ENCODE measurements around the gene HOXC10. TPM values are rescaled to one million over a fixed set of nuclear protein-coding genes. Genes with fewer than 3 reads are reported as not detected.
A peak's percentile ranks its signal among the peaks of the same experiment; 100 is the strongest.

Gene HOXC10
- total and polyA plus RNA-seq, 2 donors (not counting 3 experiments of a cell fraction or from before 2014, with no cell fraction given) = 0.18 TPM; not detected in 1

- peaks cover 79% of the 10 kb centered on the region in 2 experiments for H3K27me3 ChIP-seq (ENCODE audit: control insufficient read depth in 2 of 2, insufficient read depth in 2 of 2, low read length in 2 of 2)
- H3K27ac ChIP-seq (ENCODE audit: insufficient read depth, low read depth, low read length) = no peak overlapping the region
- no peaks in the 10 kb centered on the region for H3K36me3 ChIP-seq (ENCODE audit: control insufficient read depth in 2 of 2, extremely low read depth in 1 of 2, insufficient read depth in 2 of 2, low read length in 2 of 2)
- BruUV-seq (replicated peaks) = no TSS peak
- POLR2A ChIA-PET = no interaction called here
- FAIRE-seq (no peak), DNase-seq (ENCODE audit: low read depth, low spot score) (no peak)
- H3K9me1 ChIP-seq (replicated peaks; ENCODE audit: control insufficient read depth, extremely low read depth, insufficient read depth, low read length) = no peaks in the 10 kb centered on the region
- intact Hi-C loops (cut with micrococcal nuclease) = no loop called here
- no peak overlapping the region for H2AFZ ChIP-seq (ENCODE audit: low read depth, low read length)
- CTCF ChIA-PET = no interaction called here
- H3K79me2 ChIP-seq (ENCODE audit: control insufficient read depth, insufficient read depth, low read length) = no peaks in the 10 kb centered on the region
- no peaks in the 10 kb centered on the region for H4K20me1 ChIP-seq (replicated peaks; ENCODE audit: control insufficient read depth, extremely low read depth, insufficient read depth, low read length)
- H3K9ac ChIP-seq (replicated peaks; ENCODE audit: extremely low read depth, insufficient read depth, low read length) = no peak overlapping the region
- H3K4me3 ChIP-seq (replicated peaks in 1 of 3; ENCODE audit: insufficient read depth in 1 of 3, low read depth in 1 of 3, low read length in 3 of 3) = no peak overlapping the region
- H3K9me3 ChIP-seq (replicated peaks; ENCODE audit: control insufficient read depth, insufficient read depth, low read length) = no peaks in the 10 kb centered on the region
- TF ChIP-seq EZH2 (IDR thresholded peaks at IDR 0.05; ENCODE audit: borderline replicate concordance, low read depth, low read length, severe bottlenecking) = peak; percentile 11
- no peak for TF ChIP-seq POLR2AphosphoS5 (IDR thresholded peaks at IDR 0.05; ENCODE audit: insufficient read depth, low read depth, low read length)
- no peak overlapping the region for H3K4me2 ChIP-seq (ENCODE audit: insufficient read depth, low read length)
- no peaks in the 10 kb centered on the region for H3K4me1 ChIP-seq (ENCODE audit: control insufficient read depth, extremely low read depth, insufficient read depth, low read length)
- dilution Hi-C loops (cut with MboI; ENCODE audit: extremely low pct_ligation_motif_present, low sequenced_read_pairs) = no loop called here
These were observed 51.8 kb downstream of the HOXC10 start for GRCh38 chr12:54036620-54037359.

GRCh38 chr12:54037360-54038283 lies 52.7 kb downstream of the HOXC10 start:
- DNase-seq (ENCODE audit: low read depth, low spot score) = no peak
- Histone ChIP-seq H4K20me1 (replicated peaks; ENCODE audit: control insufficient read depth, extremely low read depth, insufficient read depth, low read length) (no peaks in the 10 kb centered on the region), H3K4me1 (ENCODE audit: control insufficient read depth, extremely low read depth, insufficient read depth, low read length) (no peaks in the 10 kb centered on the region), H3K27me3 (ENCODE audit: control insufficient read depth in 2 of 2, insufficient read depth in 2 of 2, low read length in 2 of 2) (peaks cover 76 to 79% of the 10 kb centered on the region in 2 experiments), H3K79me2 (ENCODE audit: control insufficient read depth, insufficient read depth, low read length) (no peaks in the 10 kb centered on the region), H3K9me3 (replicated peaks; ENCODE audit: control insufficient read depth, insufficient read depth, low read length) (no peaks in the 10 kb centered on the region), H3K9me1 (replicated peaks; ENCODE audit: control insufficient read depth, extremely low read depth, insufficient read depth, low read length) (no peaks in the 10 kb centered on the region), H3K27ac (ENCODE audit: insufficient read depth, low read depth, low read length) (no peak overlapping the region), H3K36me3 (ENCODE audit: control insufficient read depth in 2 of 2, extremely low read depth in 1 of 2, insufficient read depth in 2 of 2, low read length in 2 of 2) (no peaks in the 10 kb centered on the region), H3K4me2 (ENCODE audit: insufficient read depth, low read length) (no peak overlapping the region), H2AFZ (ENCODE audit: low read depth, low read length) (no peak overlapping the region), H3K9ac (replicated peaks; ENCODE audit: extremely low read depth, insufficient read depth, low read length) (no peak overlapping the region), H3K4me3 (replicated peaks in 1 of 3; ENCODE audit: insufficient read depth in 1 of 3, low read depth in 1 of 3, low read length in 3 of 3) (no peak overlapping the region)
- intact Hi-C loops (cut with micrococcal nuclease) (no loop called here), dilution Hi-C loops (cut with MboI; ENCODE audit: extremely low pct_ligation_motif_present, low sequenced_read_pairs) (no loop called here)
- no TSS peak for BruUV-seq (replicated peaks)
- no peak for FAIRE-seq
- ChIA-PET POLR2A (no interaction called here), CTCF (interaction anchor here (1.7 kb wide), 1 partner anchor 164 kb away, joined by 4 read pairs; no protein-coding TSS in a partner anchor)
- TF ChIP-seq CTCF (IDR thresholded peaks at IDR 0.05; ENCODE audit: extremely low read depth in 1 of 2, insufficient read depth in 1 of 2, low read depth in 1 of 2, low read length in 2 of 2) = no peak
- no peak for TF ChIP-seq GATA2 (IDR thresholded peaks at IDR 0.05; ENCODE audit: insufficient read depth, insufficient read length, low read depth, low read length)
- TF ChIP-seq EZH2 (IDR thresholded peaks at IDR 0.05; ENCODE audit: borderline replicate concordance, low read depth, low read length, severe bottlenecking) = peak; percentile 28
- no peak for TF ChIP-seq POLR2A (IDR thresholded peaks at IDR 0.05; ENCODE audit: low read depth, low read length)

Data from endothelial cell of umbilical vein (primary cell).